ENCODE measurements around the gene OARD1.

- TF ChIP-seq, protein P1, sequence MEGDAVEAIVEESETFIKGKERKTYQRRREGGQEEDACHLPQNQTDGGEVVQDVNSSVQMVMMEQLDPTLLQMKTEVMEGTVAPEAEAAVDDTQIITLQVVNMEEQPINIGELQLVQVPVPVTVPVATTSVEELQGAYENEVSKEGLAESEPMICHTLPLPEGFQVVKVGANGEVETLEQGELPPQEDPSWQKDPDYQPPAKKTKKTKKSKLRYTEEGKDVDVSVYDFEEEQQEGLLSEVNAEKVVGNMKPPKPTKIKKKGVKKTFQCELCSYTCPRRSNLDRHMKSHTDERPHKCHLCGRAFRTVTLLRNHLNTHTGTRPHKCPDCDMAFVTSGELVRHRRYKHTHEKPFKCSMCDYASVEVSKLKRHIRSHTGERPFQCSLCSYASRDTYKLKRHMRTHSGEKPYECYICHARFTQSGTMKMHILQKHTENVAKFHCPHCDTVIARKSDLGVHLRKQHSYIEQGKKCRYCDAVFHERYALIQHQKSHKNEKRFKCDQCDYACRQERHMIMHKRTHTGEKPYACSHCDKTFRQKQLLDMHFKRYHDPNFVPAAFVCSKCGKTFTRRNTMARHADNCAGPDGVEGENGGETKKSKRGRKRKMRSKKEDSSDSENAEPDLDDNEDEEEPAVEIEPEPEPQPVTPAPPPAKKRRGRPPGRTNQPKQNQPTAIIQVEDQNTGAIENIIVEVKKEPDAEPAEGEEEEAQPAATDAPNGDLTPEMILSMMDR (IDR thresholded peaks at IDR 0.05): no peak
- TF ChIP-seq POLR2A (IDR thresholded peaks at IDR 0.05; ENCODE audit: low read depth): no peak
- TF ChIP-seq EP300 (IDR thresholded peaks at IDR 0.05): no peak
- TF ChIP-seq POLR2AphosphoS5 (IDR thresholded peaks at IDR 0.05): no peak
Measured at GRCh38 chr6:41090841-41091761, 18.9 kb upstream of the OARD1 start.

Measured in esophagus muscularis mucosa (tissue), 4 donors.